ENCODE results near the gene SLIT3. TPM values are rescaled to one million over a fixed set of nuclear protein-coding genes. Genes with fewer than 3 reads are reported as not detected.
A peak's percentile ranks its signal among the peaks of the same experiment; 100 is the strongest.

The SLIT3 gene
- total RNA-seq, 1 donor from 2014 or later: 3.2 TPM

DNA sequence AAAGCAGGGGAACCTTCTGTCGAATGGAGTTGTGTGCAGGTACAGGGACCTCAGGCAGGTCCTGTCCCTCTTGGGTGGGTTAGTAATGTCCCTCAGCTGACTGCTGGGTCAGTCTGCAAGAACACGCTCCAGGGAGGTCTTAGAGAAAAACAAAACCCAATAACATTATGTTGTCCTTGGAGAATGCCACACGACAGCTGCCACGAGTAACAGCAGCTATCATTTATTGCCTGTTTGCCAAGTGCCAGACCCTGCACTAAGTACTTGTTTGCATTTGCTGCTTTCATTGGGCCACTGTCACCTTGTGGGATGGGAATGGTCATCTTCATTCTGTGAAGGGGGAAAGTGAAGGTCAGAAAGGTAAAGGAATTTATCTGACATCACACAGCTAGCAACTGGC, 310.3 kb downstream of the SLIT3 start:
- TF ChIP-seq CTCF (IDR thresholded peaks at IDR 0.05; ENCODE audit: unreplicated experiment): no peak
- Mint-ChIP-seq H3K36me3 (ENCODE audit: low read depth, unreplicated experiment) (no peaks in the 10 kb centered on the region), H3K27me3 (ENCODE audit: unreplicated experiment) (no peaks in the 10 kb centered on the region), H3K4me3 (ENCODE audit: unreplicated experiment) (no peak overlapping the region), H3K27ac (ENCODE audit: unreplicated experiment) (no peak overlapping the region), H3K9me3 (ENCODE audit: unreplicated experiment) (no peaks in the 10 kb centered on the region), H3K4me1 (ENCODE audit: unreplicated experiment) (no peaks in the 10 kb centered on the region)
- DNase-seq (ENCODE audit: low spot score): no peak

DNA sequence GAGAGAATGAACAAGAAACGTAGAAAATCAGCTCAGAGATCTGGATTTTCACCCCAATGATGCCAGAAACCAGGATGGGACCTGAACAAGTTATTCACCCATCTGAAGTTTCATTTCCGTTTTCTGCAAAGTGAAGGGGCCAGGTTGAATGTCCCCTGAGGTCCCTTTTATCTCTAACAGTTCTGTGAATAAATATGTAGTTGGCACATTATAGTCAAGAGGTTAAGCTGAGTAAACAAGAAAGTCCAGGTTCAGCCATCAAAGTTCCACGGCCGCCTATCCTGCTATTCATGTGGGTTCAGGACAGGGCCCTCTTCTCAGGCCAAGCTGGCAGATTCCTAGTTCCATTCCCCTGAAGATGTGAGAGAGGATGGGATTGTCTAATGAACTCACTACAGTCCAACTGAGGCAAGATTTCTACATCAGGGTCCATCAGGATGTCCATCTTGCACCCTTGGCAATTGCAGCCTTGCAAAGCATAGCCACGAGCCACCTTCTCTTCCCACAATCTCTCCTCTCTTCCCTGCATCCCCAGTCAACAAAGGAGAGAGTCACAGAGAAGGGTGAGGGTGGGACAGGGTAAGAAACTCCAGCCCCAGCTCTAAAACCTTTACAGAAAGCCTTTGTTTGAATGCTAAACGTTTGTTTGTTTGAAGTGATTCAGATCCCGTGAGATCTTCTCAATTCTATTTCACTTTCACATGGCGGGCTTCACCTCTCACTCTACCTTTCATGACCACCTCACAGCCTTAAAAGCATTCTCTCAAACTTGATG, 311.0 kb downstream of the SLIT3 start:
- TF ChIP-seq CTCF (IDR thresholded peaks at IDR 0.05; ENCODE audit: unreplicated experiment): no peak
- Mint-ChIP-seq H3K27me3 (ENCODE audit: unreplicated experiment) (no peaks in the 10 kb centered on the region), H3K27ac (ENCODE audit: unreplicated experiment) (no peak overlapping the region), H3K9me3 (ENCODE audit: unreplicated experiment) (no peaks in the 10 kb centered on the region), H3K4me1 (ENCODE audit: unreplicated experiment) (no peaks in the 10 kb centered on the region), H3K4me3 (ENCODE audit: unreplicated experiment) (no peak overlapping the region), H3K36me3 (ENCODE audit: low read depth, unreplicated experiment) (no peaks in the 10 kb centered on the region)
- DNase-seq (ENCODE audit: low spot score): no peak

DNA sequence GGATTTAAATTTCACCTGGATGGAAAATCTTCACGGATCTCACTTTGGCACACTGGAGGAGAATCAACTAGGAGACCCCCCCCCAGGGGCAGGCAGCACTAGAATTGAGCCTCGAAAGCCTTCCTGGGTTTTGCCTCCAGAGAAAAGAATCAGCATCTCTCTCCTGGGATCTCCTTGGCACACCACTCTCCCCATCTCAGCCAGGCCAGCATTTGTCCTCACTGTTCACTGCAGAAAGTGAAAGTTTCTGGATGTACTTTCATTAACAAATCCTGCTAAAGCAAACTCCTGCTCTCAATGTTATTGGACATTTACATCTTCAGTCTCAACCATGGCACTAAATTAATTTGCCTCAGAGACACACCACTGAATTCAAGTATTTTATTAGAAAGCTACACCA, 312.2 kb downstream of the SLIT3 start:
- no peak for TF ChIP-seq CTCF (IDR thresholded peaks at IDR 0.05; ENCODE audit: unreplicated experiment)
- no peak overlapping the region for H3K27ac Mint-ChIP-seq (ENCODE audit: unreplicated experiment)
- no peaks in the 10 kb centered on the region for H3K27me3 Mint-ChIP-seq (ENCODE audit: unreplicated experiment)
- H3K36me3 Mint-ChIP-seq (ENCODE audit: low read depth, unreplicated experiment): no peaks in the 10 kb centered on the region
- no peaks in the 10 kb centered on the region for H3K9me3 Mint-ChIP-seq (ENCODE audit: unreplicated experiment)
- no peaks in the 10 kb centered on the region for H3K4me1 Mint-ChIP-seq (ENCODE audit: unreplicated experiment)
- no peak for DNase-seq (ENCODE audit: low spot score)
- H3K4me3 Mint-ChIP-seq (ENCODE audit: unreplicated experiment): no peak overlapping the region

DNA sequence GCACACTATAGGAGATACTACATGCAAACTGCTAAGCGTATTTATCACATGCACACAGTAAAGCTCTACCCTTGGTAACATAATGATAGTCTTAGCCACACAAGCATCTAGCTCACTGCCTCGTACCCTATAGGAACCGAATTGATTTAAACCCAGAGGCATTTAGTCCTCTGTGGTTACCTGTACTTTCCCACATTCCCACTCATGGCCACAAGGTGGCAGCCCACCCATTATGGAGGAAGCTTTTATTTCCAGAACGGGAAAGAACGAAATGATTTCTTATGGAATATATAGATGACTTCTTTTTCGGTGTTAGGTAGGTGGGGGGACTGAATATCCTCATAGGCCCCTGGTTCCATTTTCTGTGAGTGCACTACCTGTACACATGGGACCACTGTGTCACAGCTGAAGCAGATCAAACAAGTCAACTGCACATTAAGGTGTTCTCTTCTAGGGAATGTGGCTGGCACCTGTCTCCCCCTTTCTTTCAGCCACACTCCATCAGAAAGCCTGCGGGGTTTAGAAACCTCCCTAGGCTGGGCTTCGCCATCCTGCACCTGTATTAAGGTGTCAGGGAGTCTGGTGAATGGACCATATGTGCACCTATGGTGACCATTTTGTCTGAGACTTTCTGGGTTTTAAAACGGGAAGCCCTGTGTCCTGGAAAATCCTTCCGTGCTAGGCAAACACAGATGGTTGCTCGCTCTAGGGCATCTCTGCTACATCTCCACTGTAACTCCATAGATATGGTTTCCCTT, 313.2 kb downstream of the SLIT3 start:
- Mint-ChIP-seq H3K9me3 (ENCODE audit: unreplicated experiment) (no peaks in the 10 kb centered on the region), H3K27me3 (ENCODE audit: unreplicated experiment) (no peaks in the 10 kb centered on the region), H3K27ac (ENCODE audit: unreplicated experiment) (no peak overlapping the region), H3K4me1 (ENCODE audit: unreplicated experiment) (no peaks in the 10 kb centered on the region), H3K4me3 (ENCODE audit: unreplicated experiment) (no peak overlapping the region), H3K36me3 (ENCODE audit: low read depth, unreplicated experiment) (no peaks in the 10 kb centered on the region)
- peak; percentile 89 for TF ChIP-seq CTCF (IDR thresholded peaks at IDR 0.05; ENCODE audit: unreplicated experiment)
- DNase-seq (ENCODE audit: low spot score): peak; percentile 75

- Mint-ChIP-seq H3K27me3 (ENCODE audit: unreplicated experiment) (no peaks in the 10 kb centered on the region), H3K4me1 (ENCODE audit: unreplicated experiment) (no peaks in the 10 kb centered on the region), H3K9me3 (ENCODE audit: unreplicated experiment) (no peaks in the 10 kb centered on the region), H3K36me3 (ENCODE audit: low read depth, unreplicated experiment) (no peaks in the 10 kb centered on the region), H3K4me3 (ENCODE audit: unreplicated experiment) (no peak overlapping the region), H3K27ac (ENCODE audit: unreplicated experiment) (no peak overlapping the region)
- no peak for DNase-seq (ENCODE audit: low spot score)
- no peak for TF ChIP-seq CTCF (IDR thresholded peaks at IDR 0.05; ENCODE audit: unreplicated experiment)
These were observed 315.5 kb downstream of the SLIT3 start for GRCh38 chr5:168985454-168985853.
